HG03025 (cell line): ENCODE data around the gene KRTAP25-1.

ENCODE experiments used
- ATAC-seq: cut with Tn5 transposase; IDR thresholded peaks from one replicate; pipeline ENCODE4 v1.9.1; 2021; ENCODE audit warnings: mild to moderate bottlenecking, moderate library complexity; ENCODE audit not compliant: unreplicated experiment, low FRiP score

Gene KRTAP25-1

GRCh38 chr21:30289215-30289614, at the start of gene KRTAP25-1:
TSS of gene KRTAP25-1 (minus strand) at chr21:30289514. CDS start at chr21:30289490, 24 bp downstream.
- ATAC-seq = no peak

DNA sequence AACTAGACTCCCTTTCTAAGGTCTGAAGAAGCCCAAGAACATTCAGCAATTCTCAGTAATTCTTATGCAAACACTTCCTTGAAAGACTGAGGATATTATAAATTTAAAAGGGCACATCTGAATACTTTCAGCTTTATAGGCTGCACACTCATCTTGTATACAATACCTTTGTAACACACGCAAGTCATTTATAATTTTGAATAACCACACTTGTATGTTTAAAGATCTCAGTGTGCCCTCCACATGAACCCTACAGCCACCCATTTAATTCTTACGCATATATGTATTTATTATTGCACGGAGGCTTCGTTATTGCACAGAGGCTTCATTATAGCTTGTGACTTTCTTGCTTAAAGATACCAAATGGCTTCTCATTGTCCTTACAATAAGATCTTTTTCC, 49.4 kb upstream of the KRTAP25-1 start:
- ATAC-seq = no peak

GRCh38 chr21:30337772-30338171, 48.5 kb upstream of the KRTAP25-1 start:
- ATAC-seq = no peak

GRCh38 chr21:30337276-30337744, 48.0 kb upstream of the KRTAP25-1 start, which contains the start of gene KRTAP27-1:
TSS of gene KRTAP27-1 (minus strand) at chr21:30337694. CDS start at chr21:30337668, 26 bp downstream.
- ATAC-seq = no peak

DNA sequence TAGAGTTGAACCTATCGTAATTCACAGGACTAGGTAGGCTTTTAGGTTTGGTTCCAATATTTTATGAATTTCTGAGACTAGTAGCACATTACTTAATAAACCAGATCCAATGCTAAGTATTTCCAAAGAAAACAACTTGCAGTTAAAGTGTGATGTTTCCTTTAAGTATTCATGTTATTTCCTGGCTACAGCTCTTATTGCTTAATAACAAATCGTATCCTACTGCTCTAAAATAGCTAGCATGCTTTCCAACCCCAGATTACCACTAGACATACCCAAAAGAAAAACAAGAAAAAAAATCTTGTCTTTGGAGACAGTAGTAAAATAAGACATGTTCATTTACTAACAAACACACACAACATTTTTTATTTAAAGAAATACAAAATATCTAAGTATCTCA, 47.3 kb upstream of the KRTAP25-1 start:
- ATAC-seq = no peak

DNA sequence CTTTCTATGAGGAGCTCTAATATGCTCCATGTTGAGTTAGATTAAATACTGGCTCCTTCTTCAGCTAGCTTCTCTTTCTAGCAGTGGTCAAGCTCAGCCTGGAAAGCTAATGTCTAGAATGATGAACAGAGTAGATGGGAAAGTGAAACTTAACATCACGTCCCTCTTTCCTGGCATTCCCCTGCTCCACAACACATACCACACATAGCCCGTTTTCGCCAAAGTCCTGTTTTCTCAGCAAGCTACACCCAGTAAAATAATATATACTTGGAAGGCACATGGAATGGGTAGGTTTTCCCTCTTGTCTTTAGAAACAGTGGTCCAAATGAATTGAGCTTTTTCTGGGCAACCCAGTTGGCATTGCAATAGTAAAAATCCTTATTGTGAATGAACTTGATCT, 44.4 kb upstream of the KRTAP25-1 start:
- ATAC-seq = no peak

DNA sequence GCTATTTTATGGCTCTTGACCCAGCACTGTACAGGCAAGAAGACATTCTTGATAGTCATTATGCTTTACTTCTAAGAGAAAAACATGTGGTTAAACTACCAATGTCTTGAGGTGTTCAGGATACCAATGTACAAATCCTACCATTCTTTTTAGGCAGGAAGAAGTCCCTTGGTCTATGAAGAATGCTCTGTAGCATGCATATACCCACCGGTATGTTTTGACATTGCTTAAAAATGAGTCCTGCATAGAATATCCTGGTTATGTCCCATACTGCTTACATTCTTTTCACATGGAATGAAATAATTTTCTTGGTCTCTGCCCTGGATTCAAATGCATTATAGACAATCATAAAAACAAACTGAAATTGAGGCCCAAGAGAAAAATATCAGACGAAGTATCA, 43.4 kb upstream of the KRTAP25-1 start:
- ATAC-seq = no peak

GRCh38 chr21:30329203-30329875, 40.0 kb upstream of the KRTAP25-1 start:
- no peak for ATAC-seq

DNA sequence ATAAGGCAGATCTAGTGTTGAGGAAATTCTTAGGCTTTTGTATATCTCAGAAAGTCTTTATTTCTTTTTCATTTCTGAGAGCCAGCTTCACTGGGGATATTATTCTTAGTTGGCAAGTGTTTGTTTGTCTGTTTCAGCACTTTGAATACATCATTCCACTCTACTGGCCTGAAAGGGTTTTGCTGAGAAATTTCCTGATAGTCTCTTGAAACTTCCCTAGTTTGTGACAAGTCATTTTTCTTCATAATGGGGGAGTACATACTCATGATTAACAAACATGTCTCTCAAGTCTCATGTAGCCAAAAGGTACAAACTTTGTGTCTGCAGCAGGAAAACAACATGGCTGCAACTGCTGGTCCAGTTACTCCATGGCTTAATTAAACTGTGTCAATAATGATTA, 37.1 kb upstream of the KRTAP25-1 start:
- no peak for ATAC-seq

GRCh38 chr21:30320215-30320614, 30.9 kb upstream of the KRTAP25-1 start, which contains the start of gene KRTAP26-1:
TSS of gene KRTAP26-1 (minus strand) at chr21:30320315. CDS start at chr21:30320035, 280 bp downstream.
- no peak for ATAC-seq

- no peak for ATAC-seq
These were observed 26.4 kb upstream of the KRTAP25-1 start for GRCh38 chr21:30315701-30316100.

- no peak for ATAC-seq
These were observed 17.6 kb upstream of the KRTAP25-1 start for GRCh38 chr21:30306884-30307283.

GRCh38 chr21:30305136-30305535, 15.8 kb upstream of the KRTAP25-1 start:
- ATAC-seq = no peak

- no peak for ATAC-seq
These were observed 6.5 kb downstream of the KRTAP25-1 start, which contains the start of gene KRTAP24-1 for GRCh38 chr21:30282850-30283249. TSS of gene KRTAP24-1 (minus strand) at chr21:30282950. CDS start at chr21:30282932, 18 bp downstream.

GRCh38 chr21:30271611-30272010, 17.7 kb downstream of the KRTAP25-1 start:
- ATAC-seq = no peak

- ATAC-seq = no peak
These were observed 18.2 kb downstream of the KRTAP25-1 start for GRCh38 chr21:30271156-30271555.

- ATAC-seq = no peak
These were observed 19.3 kb downstream of the KRTAP25-1 start for GRCh38 chr21:30269803-30270530.

DNA sequence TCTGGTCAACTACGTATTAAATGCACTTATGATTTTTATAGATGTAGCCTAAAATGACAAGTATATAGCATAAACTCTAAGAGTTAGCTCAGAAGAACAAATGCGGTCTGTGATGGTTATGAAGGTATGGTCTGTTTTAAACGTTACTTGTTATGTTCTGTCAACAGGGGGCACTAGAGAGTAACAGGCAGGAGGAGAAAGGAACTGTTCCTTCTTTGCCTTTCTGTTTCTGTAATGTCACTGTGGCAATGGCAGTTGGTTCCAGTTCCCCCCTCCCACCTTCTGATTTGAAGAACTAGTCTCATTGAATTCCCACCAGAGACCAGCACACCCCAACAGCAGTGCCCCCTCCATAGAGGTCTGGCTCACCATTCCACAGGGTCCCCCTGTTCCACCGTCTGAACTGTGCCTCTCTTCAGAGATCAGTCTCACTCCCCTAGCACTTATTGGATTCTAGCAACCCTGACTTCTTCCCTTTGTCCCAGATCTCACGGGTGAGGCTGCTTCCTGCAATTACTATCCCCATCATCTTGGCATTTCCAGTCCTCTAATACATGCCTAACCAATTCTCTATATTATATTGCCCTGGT, 20.6 kb downstream of the KRTAP25-1 start:
- no peak for ATAC-seq

DNA sequence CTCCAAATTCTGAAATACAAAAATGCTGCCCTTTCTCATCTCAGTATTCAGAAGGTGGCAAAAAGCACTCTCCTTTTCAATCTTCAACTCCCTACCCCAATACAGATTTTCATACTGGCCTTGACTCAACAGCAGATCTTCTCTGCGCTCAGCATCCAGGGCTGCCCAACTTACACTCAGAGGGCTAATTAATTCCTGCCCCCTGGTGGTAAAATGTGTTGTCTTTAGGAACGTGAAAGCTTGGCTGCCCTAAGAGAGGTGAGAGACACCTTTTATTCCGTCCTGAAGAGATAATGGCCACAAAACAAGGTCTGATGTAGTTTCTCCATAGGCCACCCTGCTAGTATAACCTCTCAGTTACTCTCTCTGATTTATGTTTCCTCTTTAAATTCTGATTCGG, 31.5 kb downstream of the KRTAP25-1 start:
- no peak for ATAC-seq

DNA sequence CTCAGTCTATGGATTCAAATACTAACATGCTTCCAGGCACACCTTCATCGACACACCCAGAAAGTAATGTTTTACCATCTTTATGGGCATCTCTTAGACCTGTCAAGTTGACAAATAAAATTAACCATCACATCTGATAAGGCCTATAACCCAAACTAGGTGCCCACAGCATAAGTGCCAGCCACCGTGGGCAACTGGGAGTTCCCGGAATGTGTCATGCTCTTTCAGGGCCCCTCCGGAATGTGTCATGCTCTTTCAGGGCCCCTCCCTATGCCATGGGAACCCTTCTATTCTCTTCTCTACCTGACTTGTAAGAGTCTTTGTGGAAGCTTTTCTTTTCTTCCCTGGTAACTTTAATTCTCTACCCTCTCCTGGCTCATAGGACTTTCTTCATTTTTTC, 33.2 kb downstream of the KRTAP25-1 start:
- ATAC-seq = no peak

GRCh38 chr21:30255679-30256078, 33.6 kb downstream of the KRTAP25-1 start:
- no peak for ATAC-seq
